CD8-positive, alpha-beta memory T cell (primary cell): Measurements from ENCODE around the gene PRH2. TPM values are rescaled to one million over a fixed set of nuclear protein-coding genes. Genes with fewer than 3 reads are reported as not detected.

Experiments
- CTCF ChIA-PET: fragments of 350-600 bp; sonication (Branson Sonifier 250); formaldehyde crosslinking; loops from one replicate; lab custom pipeline; 2021; ENCODE audit warnings: antibody characterized with exemption; lab: Charles Lee
- POLR2A ChIA-PET: fragments of 350-600 bp; sonication (Branson Sonifier 250); formaldehyde crosslinking; loops from one replicate; lab custom pipeline; 2021; ENCODE audit warnings: antibody characterized with exemption; lab: Charles Lee
- DNase-seq, 5 donors: peaks; one replicate each; pipeline versions ENCODE4 v3.0.0 to v3.0.0-alpha.2; 2020 to 2022; ENCODE audit warnings: mixed read lengths in 1 of 5
- H3K27ac ChIP-seq: one replicate; pipeline ENCODE4 v1.7.0; 2013; ENCODE audit warnings: low read depth, mild to moderate bottlenecking, low read length, moderate library complexity
- H3K27me3 ChIP-seq: 2 replicates; pipeline ENCODE4 v1.7.0; 2013; ENCODE audit warnings: low read length, mild to moderate bottlenecking; ENCODE audit not compliant: insufficient read depth, poor library complexity, severe bottlenecking
- H3K36me3 ChIP-seq: 2 replicates; pipeline ENCODE4 v1.7.0; 2013; ENCODE audit warnings: mild to moderate bottlenecking, low read length, moderate library complexity; ENCODE audit not compliant: insufficient read depth
- H3K4me1 ChIP-seq: 2 replicates; pipeline ENCODE4 v1.7.0; 2013; ENCODE audit warnings: mild to moderate bottlenecking, low read length, moderate library complexity; ENCODE audit not compliant: insufficient read depth
- H3K4me3 ChIP-seq: 2 replicates; pipeline ENCODE4 v1.7.0; 2013; ENCODE audit warnings: mild to moderate bottlenecking, low read length
- H3K9me3 ChIP-seq: 2 replicates; pipeline ENCODE4 v1.7.0; 2013; ENCODE audit warnings: mild to moderate bottlenecking, low read length
- H3K27ac Mint-ChIP-seq, 8 donors: one replicate each; pipeline ENCODE4 v1.8.0; 2020 to 2021; ENCODE audit warnings: mixed read lengths in 8 of 8, mild to moderate bottlenecking in 6 of 8, inconsistent platforms in 3 of 8, moderate library complexity in 3 of 8
- H3K27me3 Mint-ChIP-seq, 2 donors: one replicate each; pipeline ENCODE4 v1.8.0; 2020 to 2021; ENCODE audit warnings: mixed read lengths in 2 of 2, mild to moderate bottlenecking in 1 of 2, moderate library complexity in 1 of 2
- H3K36me3 Mint-ChIP-seq, 3 donors: one replicate each; pipeline ENCODE4 v1.8.0; 2020 to 2021; ENCODE audit warnings: mixed read lengths in 3 of 3, inconsistent platforms in 1 of 3, mild to moderate bottlenecking in 1 of 3
- H3K4me1 Mint-ChIP-seq, 3 donors: one replicate each; pipeline ENCODE4 v1.8.0; 2020 to 2021; ENCODE audit warnings: mixed read lengths in 3 of 3, inconsistent platforms in 1 of 3, mild to moderate bottlenecking in 1 of 3
- H3K4me3 Mint-ChIP-seq, 7 donors: one replicate each; pipeline ENCODE4 v1.8.0; 2020 to 2021; ENCODE audit warnings: mixed read lengths in 7 of 7, mild to moderate bottlenecking in 6 of 7, moderate library complexity in 4 of 7, inconsistent platforms in 2 of 7
- H3K9me3 Mint-ChIP-seq, 5 donors: one replicate each; pipeline ENCODE4 v1.8.0; 2020 to 2022; ENCODE audit warnings: mixed read lengths in 5 of 5, mild to moderate bottlenecking in 3 of 5, moderate library complexity in 2 of 5, inconsistent platforms in 1 of 5
- polyA plus RNA-seq: library from polyadenylated mRNA; unstranded; fragments of 300-500 nt; fragmentation: Illumina TruSeq; gene quantifications from one replicate; pipeline ENCODE4 v1.2.3, GENCODE V29; 2021
- total RNA-seq, 2 experiments: library from RNA; stranded (reverse); gene quantifications; one replicate each; pipeline ENCODE4 v1.2.3, GENCODE V29; 2021

Gene PRH2
- total and polyA plus RNA-seq, 3 experiments from 2014 or later = not detected

- CTCF ChIA-PET = no interaction called here
- H3K36me3 ChIP-seq = no peaks in the 10 kb centered on the region
- DNase-seq = no peak
- no peaks in the 10 kb centered on the region for H3K27me3 ChIP-seq
- POLR2A ChIA-PET = no interaction called here
- H3K27ac ChIP-seq = no peak overlapping the region
- Mint-ChIP-seq H3K4me1 (peaks cover 15 to 29% (median 18%) of the 10 kb centered on the region in 3 donors), H3K27ac (no peak overlapping the region), H3K36me3 (peaks cover 0 to 6% (median 0%) of the 10 kb centered on the region in 3 donors), H3K9me3 (no peaks in the 10 kb centered on the region), H3K4me3 (no peak overlapping the region), H3K27me3 (no peaks in the 10 kb centered on the region)
- peaks cover 8% of the 10 kb centered on the region for H3K4me1 ChIP-seq
- H3K9me3 ChIP-seq = no peaks in the 10 kb centered on the region
- H3K4me3 ChIP-seq = no peak overlapping the region
Measured at GRCh38 chr12:10965476-10965875, 36.4 kb downstream of the PRH2 start.

- Histone ChIP-seq H3K36me3 (no peaks in the 10 kb centered on the region), H3K27me3 (no peaks in the 10 kb centered on the region), H3K4me1 (no peaks in the 10 kb centered on the region), H3K27ac (no peak overlapping the region), H3K9me3 (no peaks in the 10 kb centered on the region), H3K4me3 (no peak overlapping the region)
- H3K9me3 Mint-ChIP-seq = no peaks in the 10 kb centered on the region
- no peaks in the 10 kb centered on the region for H3K27me3 Mint-ChIP-seq
- peaks cover 7 to 20% (median 9%) of the 10 kb centered on the region in 3 donors for H3K4me1 Mint-ChIP-seq
- DNase-seq = no peak
- POLR2A ChIA-PET = no interaction called here
- CTCF ChIA-PET = no interaction called here
- no peak overlapping the region for H3K4me3 Mint-ChIP-seq
- peaks cover 0 to 6% (median 0%) of the 10 kb centered on the region in 3 donors for H3K36me3 Mint-ChIP-seq
- no peak overlapping the region for H3K27ac Mint-ChIP-seq
Measured at GRCh38 chr12:10966314-10966713, 37.3 kb downstream of the PRH2 start.

GRCh38 chr12:10967409-10967808 is 38.4 kb downstream of the PRH2 start:
- no peak for DNase-seq
- Histone ChIP-seq H3K27me3 (no peaks in the 10 kb centered on the region), H3K4me3 (no peak overlapping the region), H3K9me3 (no peaks in the 10 kb centered on the region), H3K36me3 (no peaks in the 10 kb centered on the region), H3K4me1 (no peaks in the 10 kb centered on the region), H3K27ac (no peak overlapping the region)
- CTCF ChIA-PET = no interaction called here
- Mint-ChIP-seq H3K9me3 (no peaks in the 10 kb centered on the region), H3K36me3 (peaks cover 0 to 6% (median 0%) of the 10 kb centered on the region in 3 donors), H3K27ac (no peak overlapping the region), H3K27me3 (no peaks in the 10 kb centered on the region), H3K4me3 (no peak overlapping the region), H3K4me1 (peaks cover 0 to 13% (median 4%) of the 10 kb centered on the region in 3 donors)
- POLR2A ChIA-PET = no interaction called here

- Histone ChIP-seq H3K36me3 (no peaks in the 10 kb centered on the region), H3K9me3 (no peaks in the 10 kb centered on the region), H3K4me3 (no peak overlapping the region), H3K27ac (no peak overlapping the region), H3K27me3 (no peaks in the 10 kb centered on the region), H3K4me1 (no peaks in the 10 kb centered on the region)
- no peaks in the 10 kb centered on the region for H3K27me3 Mint-ChIP-seq
- DNase-seq = no peak
- H3K9me3 Mint-ChIP-seq = no peaks in the 10 kb centered on the region
- peaks cover 0 to 9% (median 4%) of the 10 kb centered on the region in 3 donors for H3K36me3 Mint-ChIP-seq
- H3K4me3 Mint-ChIP-seq = no peak overlapping the region
- ChIA-PET CTCF (no interaction called here), POLR2A (interaction anchor here (0.8 kb wide), 1 partner anchor 203 kb away, joined by 3 read pairs; no protein-coding TSS in a partner anchor)
- no peak overlapping the region for H3K27ac Mint-ChIP-seq
- peaks cover 0 to 13% (median 4%) of the 10 kb centered on the region in 3 donors for H3K4me1 Mint-ChIP-seq
Measured at GRCh38 chr12:10968765-10969456, 39.9 kb downstream of the PRH2 start.

- no peaks in the 10 kb centered on the region for H3K36me3 ChIP-seq
- no peak overlapping the region for H3K4me3 ChIP-seq
- CTCF ChIA-PET = interaction anchor here (1.2 kb wide), 1 partner anchor 220 kb away, joined by 3 read pairs; no protein-coding TSS in a partner anchor
- H3K36me3 Mint-ChIP-seq = peaks cover 4 to 12% (median 5%) of the 10 kb centered on the region in 3 donors
- H3K4me1 ChIP-seq = no peaks in the 10 kb centered on the region
- no peaks in the 10 kb centered on the region for H3K9me3 Mint-ChIP-seq
- no peaks in the 10 kb centered on the region for H3K9me3 ChIP-seq
- H3K27me3 Mint-ChIP-seq = peaks cover 5 to 24% of the 10 kb centered on the region in 2 donors
- peaks cover 0 to 28% (median 13%) of the 10 kb centered on the region in 3 donors for H3K4me1 Mint-ChIP-seq
- no peak for DNase-seq
- H3K27me3 ChIP-seq = no peaks in the 10 kb centered on the region
- no peak overlapping the region for H3K27ac ChIP-seq
- POLR2A ChIA-PET = no interaction called here
- no peak overlapping the region for H3K27ac Mint-ChIP-seq
- peak overlapping the region in 1 of 7 donors; percentile 37 for H3K4me3 Mint-ChIP-seq
Measured at GRCh38 chr12:10974965-10975364, 45.9 kb downstream of the PRH2 start.

- POLR2A ChIA-PET = interaction anchor here (0.6 kb wide), 1 partner anchor 189 kb away, joined by 3 read pairs; the partner anchor contains the start of gene SMIM10L1
- Histone ChIP-seq H3K4me1 (peaks cover 22% of the 10 kb centered on the region), H3K9me3 (no peaks in the 10 kb centered on the region), H3K27me3 (peaks cover 4% of the 10 kb centered on the region), H3K36me3 (no peaks in the 10 kb centered on the region), H3K27ac (no peak overlapping the region), H3K4me3 (no peak overlapping the region)
- H3K4me1 Mint-ChIP-seq = peaks cover 35 to 57% (median 38%) of the 10 kb centered on the region in 3 donors
- peak; percentile 1 to 86 (median 76) for DNase-seq
- H3K27ac Mint-ChIP-seq = peak overlapping the region in 2 of 8 donors; percentile 12 to 21
- H3K9me3 Mint-ChIP-seq = no peaks in the 10 kb centered on the region
- CTCF ChIA-PET = interaction anchor here (1.0 kb wide), 1 partner anchor 504 kb away, joined by 4 read pairs; no protein-coding TSS in a partner anchor
- H3K4me3 Mint-ChIP-seq = peak overlapping the region; percentile 13 to 45 (median 37)
- peaks cover 0 to 10% (median 6%) of the 10 kb centered on the region in 3 donors for H3K36me3 Mint-ChIP-seq
- peaks cover 7 to 24% of the 10 kb centered on the region in 2 donors for H3K27me3 Mint-ChIP-seq
Measured at GRCh38 chr12:10982244-10982643, 53.2 kb downstream of the PRH2 start.

Other genes starting within 250 kb of the PRH2 start
- gene YBX3, start 205.9 kb upstream of the PRH2 start, total RNA-seq = 100 to 1,000 TPM; 222 to 251 TPM
- gene YBX3, start 205.9 kb upstream of the PRH2 start, polyA plus RNA-seq = 40.5 TPM
- gene TAS2R7, start 126.6 kb upstream of the PRH2 start, total RNA-seq = not detected
- gene TAS2R7, start 126.6 kb upstream of the PRH2 start, polyA plus RNA-seq = not detected
- not detected for gene TAS2R8, start 122.0 kb upstream of the PRH2 start, total RNA-seq
- gene TAS2R8, start 122.0 kb upstream of the PRH2 start, polyA plus RNA-seq = not detected
- not detected for gene TAS2R9, start 119.1 kb upstream of the PRH2 start, total RNA-seq
- gene TAS2R9, start 119.1 kb upstream of the PRH2 start, polyA plus RNA-seq = not detected
- under 1 TPM; 0.22 to 0.28 TPM for gene TAS2R10, start 102.9 kb upstream of the PRH2 start, total RNA-seq
- gene TAS2R10, start 102.9 kb upstream of the PRH2 start, polyA plus RNA-seq = not detected
- gene PRR4, start 79.8 kb upstream of the PRH2 start, total RNA-seq = under 1 TPM in 1 of 2 experiments, not detected in 1; 0.70 TPM
- 0.63 TPM for gene PRR4, start 79.8 kb upstream of the PRH2 start, polyA plus RNA-seq
- gene PRH1, start 45.0 kb upstream of the PRH2 start, total RNA-seq = 1 to 10 TPM; 5.8 to 8.6 TPM
- gene PRH1, start 45.0 kb upstream of the PRH2 start, polyA plus RNA-seq = 7.3 TPM
- gene TAS2R13, start 19.7 kb upstream of the PRH2 start, total RNA-seq = under 1 TPM; 0.26 to 0.27 TPM
- not detected for gene TAS2R13, start 19.7 kb upstream of the PRH2 start, polyA plus RNA-seq
- under 1 TPM; 0.55 to 0.95 TPM for gene TAS2R14, start 10.0 kb downstream of the PRH2 start, total RNA-seq
- 1.0 TPM for gene TAS2R14, start 10.0 kb downstream of the PRH2 start, polyA plus RNA-seq
- gene TAS2R50, start 57.7 kb downstream of the PRH2 start, total RNA-seq = under 1 TPM; 0.22 to 0.47 TPM
- not detected for gene TAS2R50, start 57.7 kb downstream of the PRH2 start, polyA plus RNA-seq
- gene TAS2R20, start 69.1 kb downstream of the PRH2 start, total RNA-seq = under 1 TPM; 0.46 to 0.75 TPM
- gene TAS2R20, start 69.1 kb downstream of the PRH2 start, polyA plus RNA-seq = not detected
- under 1 TPM; 0.78 to 0.88 TPM for gene TAS2R19, start 93.4 kb downstream of the PRH2 start, total RNA-seq
- gene TAS2R19, start 93.4 kb downstream of the PRH2 start, polyA plus RNA-seq = 0.52 TPM
- gene TAS2R31, start 102.2 kb downstream of the PRH2 start, total RNA-seq = 1 to 10 TPM; 1.0 to 1.3 TPM
- not detected for gene TAS2R31, start 102.2 kb downstream of the PRH2 start, polyA plus RNA-seq
- under 1 TPM; 0.55 to 0.93 TPM for gene TAS2R46, start 133.1 kb downstream of the PRH2 start, total RNA-seq
- gene TAS2R46, start 133.1 kb downstream of the PRH2 start, polyA plus RNA-seq = not detected
- under 1 TPM in 1 of 2 experiments, not detected in 1; 0.42 TPM for gene TAS2R43, start 163.1 kb downstream of the PRH2 start, total RNA-seq
- not detected for gene TAS2R43, start 163.1 kb downstream of the PRH2 start, polyA plus RNA-seq
- 1 to 10 TPM in 1 of 2 experiments, under 1 TPM in 1; 0.94 to 1.3 TPM for gene TAS2R30, start 205.4 kb downstream of the PRH2 start, total RNA-seq
- not detected for gene TAS2R30, start 205.4 kb downstream of the PRH2 start, polyA plus RNA-seq
- gene SMIM10L1, start 242.0 kb downstream of the PRH2 start, total RNA-seq = 10 to 100 TPM; 12.0 to 12.8 TPM
- 8.4 TPM for gene SMIM10L1, start 242.0 kb downstream of the PRH2 start, polyA plus RNA-seq